ENCODE measurements around the gene PYCARD. TPM values are rescaled to one million over a fixed set of nuclear protein-coding genes. Genes with fewer than 3 reads are reported as not detected.
"Not testable (repeated sequence)": the region's sequence is repeated elsewhere in the genome, so short reads cannot be mapped to it uniquely, and the experiment has no call there.

The PYCARD gene
- total and polyA plus RNA-seq, 12 donors: 3.2 to 54.4 (median 23.7) TPM

- Histone ChIP-seq H3K36me3 (replicated peaks in 1 of 2) (no peaks in the 10 kb centered on the region), H3K4me3 (no peak overlapping the region), H3K4me1 (replicated peaks in 1 of 2) (peaks cover under 1 to 4% of the 10 kb centered on the region in 2 donors), H3K27me3 (peaks cover 10% of the 10 kb centered on the region), H3K27ac (no peak overlapping the region), H3K9me3 (replicated peaks in 1 of 3) (no peaks in the 10 kb centered on the region)
- 74 to 80% (median 76%) methylated on average over 5 of the region's 5 CpGs for WGBS, 4 donors
- no peak for TF ChIP-seq CTCF (IDR thresholded peaks at IDR 0.05)
- TF ChIP-seq POLR2A (IDR thresholded peaks at IDR 0.05): no peak
- intact Hi-C loops (cut with DNase I): no loop called here
- no peak for DNase-seq
Measured at GRCh38 chr16:31248344-31248743, 45.8 kb upstream of the PYCARD start.

- Histone ChIP-seq H3K4me3 (no peak overlapping the region), H3K27ac (no peak overlapping the region), H3K9me3 (replicated peaks in 1 of 3) (no peaks in the 10 kb centered on the region), H3K27me3 (peaks cover 10% of the 10 kb centered on the region), H3K4me1 (replicated peaks in 1 of 2) (no peaks in the 10 kb centered on the region), H3K36me3 (replicated peaks in 1 of 2) (no peaks in the 10 kb centered on the region)
- WGBS, 4 donors: 88 to 94% (median 91%) methylated on average over 3 of the region's 3 CpGs
- TF ChIP-seq CTCF (IDR thresholded peaks at IDR 0.05): no peak
- no peak for TF ChIP-seq POLR2A (IDR thresholded peaks at IDR 0.05)
- no peak for DNase-seq
- intact Hi-C loops (cut with DNase I): no loop called here
Measured at GRCh38 chr16:31246296-31246695, 43.7 kb upstream of the PYCARD start.

GRCh38 chr16:31245598-31245997 is 43.0 kb upstream of the PYCARD start:
- H3K4me1 ChIP-seq (replicated peaks in 1 of 2); H3K4me3 ChIP-seq; DNase-seq; H3K36me3 ChIP-seq (replicated peaks in 1 of 2); H3K27ac ChIP-seq; H3K9me3 ChIP-seq (replicated peaks in 1 of 3); intact Hi-C loops (cut with DNase I): not testable (repeated sequence)
- H3K27me3 ChIP-seq: peaks cover 10% of the 10 kb centered on the region
- 32 to 44% (median 37%) methylated on average over 8 of the region's 8 CpGs for WGBS, 4 donors

GRCh38 chr16:31243734-31244670 is 41.4 kb upstream of the PYCARD start:
- intact Hi-C loops (cut with DNase I): no loop called here
- TF ChIP-seq CTCF (IDR thresholded peaks at IDR 0.05): no peak
- no peak for TF ChIP-seq POLR2A (IDR thresholded peaks at IDR 0.05)
- H3K9me3 ChIP-seq (replicated peaks in 1 of 3): no peaks in the 10 kb centered on the region
- no peak overlapping the region for H3K4me3 ChIP-seq
- H3K36me3 ChIP-seq (replicated peaks in 1 of 2): no peaks in the 10 kb centered on the region
- DNase-seq: no peak
- H3K27me3 ChIP-seq: peaks cover 10% of the 10 kb centered on the region
- no peak overlapping the region for H3K27ac ChIP-seq
- 50 to 60% (median 58%) methylated on average over 8 to 9 of the region's 9 CpGs for WGBS, 4 donors
- no peaks in the 10 kb centered on the region for H3K4me1 ChIP-seq (replicated peaks in 1 of 2)

All from adrenal gland (tissue), 12 donors.